ENCODE data around the gene ZSCAN1.

The ZSCAN1 gene

GRCh38 chr19:58040751-58041525 is 7.1 kb downstream of the ZSCAN1 start:
- no peak for DNase-seq (ENCODE audit: low read depth)

- DNase-seq (ENCODE audit: low read depth), result no peak
These were observed 8.9 kb downstream of the ZSCAN1 start for GRCh38 chr19:58042495-58043340.

DNA sequence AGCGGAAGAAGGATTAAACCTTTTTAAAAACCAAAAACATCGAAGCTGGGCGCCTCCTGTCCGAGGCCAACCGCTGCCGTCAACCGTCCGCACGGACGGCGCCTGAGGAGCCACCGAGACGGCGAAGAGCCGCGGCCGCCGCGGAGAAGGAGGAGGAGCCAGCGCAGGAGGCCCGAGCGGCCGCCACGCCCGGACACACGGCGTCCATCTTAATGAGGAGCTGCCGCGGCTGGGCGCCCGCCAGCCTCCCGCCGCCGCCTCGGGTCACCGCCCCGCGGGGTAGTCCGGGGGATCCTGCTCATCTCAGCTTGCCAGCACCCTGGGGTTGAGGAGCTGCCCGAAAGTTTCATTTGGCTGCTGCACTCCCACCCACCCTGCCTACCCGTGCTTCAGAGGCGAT is 10.6 kb downstream of the ZSCAN1 start:
- no peak for DNase-seq (ENCODE audit: low read depth)

DNA sequence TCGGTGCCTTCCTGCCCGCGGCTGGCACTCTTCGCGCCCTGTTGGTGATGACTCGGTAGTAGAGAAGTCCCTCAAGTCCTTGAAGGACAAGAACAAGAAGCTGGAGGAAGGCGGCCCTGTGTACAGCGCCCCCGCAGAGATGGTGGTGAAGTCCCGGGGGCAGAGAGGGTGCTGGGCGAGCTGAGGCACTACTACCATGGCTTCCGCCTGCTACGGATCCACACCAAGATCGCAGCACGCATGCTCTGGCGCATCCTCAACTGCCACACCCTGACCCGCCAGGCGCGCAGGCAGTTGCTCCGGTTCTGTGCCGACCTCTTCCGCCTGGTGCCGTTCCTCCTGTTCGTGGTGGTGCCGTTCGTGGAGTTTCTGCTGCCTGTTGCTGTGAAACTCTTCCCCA is 11.1 kb downstream of the ZSCAN1 start:
- no peak for DNase-seq (ENCODE audit: low read depth)

DNA sequence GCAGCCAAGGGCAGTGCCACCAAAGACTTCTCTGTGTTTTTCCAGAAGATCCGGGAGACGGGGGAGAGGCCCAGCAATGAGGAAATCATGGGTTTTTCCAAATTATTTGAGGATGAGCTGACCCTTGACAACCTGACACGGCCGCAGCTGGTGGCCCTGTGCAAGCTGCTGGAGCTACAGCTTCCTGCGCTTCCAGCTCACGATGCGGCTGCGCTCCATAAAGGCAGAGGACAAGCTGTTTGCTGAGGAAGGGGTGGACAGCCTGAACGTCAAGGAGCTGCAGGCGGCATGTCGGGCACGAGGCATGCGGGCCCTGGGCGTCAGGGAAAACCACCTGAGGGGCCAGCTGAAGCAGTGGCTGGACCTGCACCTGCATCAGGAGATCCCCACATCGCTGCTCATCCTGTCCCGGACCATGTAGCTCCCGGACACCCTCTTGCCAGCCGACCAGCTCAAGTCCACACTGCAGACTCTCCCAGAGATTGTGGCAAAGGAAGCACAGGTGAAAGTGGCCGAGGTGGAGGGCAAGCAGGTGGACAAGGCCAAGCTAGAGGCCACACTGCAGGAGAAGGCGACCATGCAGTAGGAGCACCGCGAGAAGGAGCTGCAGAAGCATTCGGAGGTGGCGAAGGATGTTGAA is 11.7 kb downstream of the ZSCAN1 start:
- DNase-seq (ENCODE audit: low read depth), result no peak

- no peak for DNase-seq (ENCODE audit: low read depth)
These were observed 13.0 kb downstream of the ZSCAN1 start for GRCh38 chr19:58046856-58047255.

DNA sequence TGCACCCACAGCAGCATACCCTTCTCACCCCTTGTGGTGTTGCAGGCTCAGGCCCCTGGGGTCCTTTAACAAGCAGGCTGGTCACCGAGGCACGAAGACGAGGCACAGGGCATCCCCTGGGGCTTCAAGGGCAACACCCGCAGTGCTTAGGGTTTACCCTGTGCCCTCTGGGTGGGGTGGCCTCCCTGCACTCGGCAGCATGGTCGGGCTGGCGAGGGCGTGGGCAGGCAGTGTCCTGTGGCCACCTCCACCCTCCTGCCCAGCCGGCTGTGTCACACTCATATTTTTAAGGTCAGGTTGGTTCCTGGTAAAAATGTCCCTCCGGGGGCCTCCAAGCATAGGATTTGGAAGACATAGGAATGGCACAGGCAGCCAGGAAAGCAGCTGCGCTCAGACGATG is 13.8 kb downstream of the ZSCAN1 start:
- no peak for DNase-seq (ENCODE audit: low read depth)

GRCh38 chr19:58052256-58052655 is 18.4 kb downstream of the ZSCAN1 start:
- no peak for DNase-seq (ENCODE audit: low read depth)

- no peak for DNase-seq (ENCODE audit: low read depth)
These were observed 19.8 kb downstream of the ZSCAN1 start for GRCh38 chr19:58053480-58054156.

GRCh38 chr19:58054901-58055874 is 21.4 kb downstream of the ZSCAN1 start:
- no peak for DNase-seq (ENCODE audit: low read depth)

DNA sequence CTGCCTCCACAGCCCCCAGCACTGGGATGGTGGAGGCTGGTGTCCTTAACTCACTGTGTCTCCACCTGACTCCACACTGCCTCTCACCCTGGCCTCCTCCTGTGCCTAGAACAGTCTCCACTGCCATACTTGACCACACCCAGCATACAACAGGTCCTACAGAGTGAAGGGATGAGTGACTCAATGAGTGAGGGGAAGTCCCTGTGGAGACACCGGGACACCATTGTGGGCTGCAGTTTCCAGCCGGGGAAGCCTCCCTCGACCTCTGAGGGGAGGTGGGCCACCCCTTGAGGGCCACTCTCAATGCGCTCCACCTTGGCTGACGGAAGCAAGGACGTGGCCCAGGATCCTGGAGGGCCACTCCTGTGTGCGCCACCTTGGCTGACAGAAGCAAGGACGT is 22.4 kb downstream of the ZSCAN1 start:
- no peak for DNase-seq (ENCODE audit: low read depth)

DNA sequence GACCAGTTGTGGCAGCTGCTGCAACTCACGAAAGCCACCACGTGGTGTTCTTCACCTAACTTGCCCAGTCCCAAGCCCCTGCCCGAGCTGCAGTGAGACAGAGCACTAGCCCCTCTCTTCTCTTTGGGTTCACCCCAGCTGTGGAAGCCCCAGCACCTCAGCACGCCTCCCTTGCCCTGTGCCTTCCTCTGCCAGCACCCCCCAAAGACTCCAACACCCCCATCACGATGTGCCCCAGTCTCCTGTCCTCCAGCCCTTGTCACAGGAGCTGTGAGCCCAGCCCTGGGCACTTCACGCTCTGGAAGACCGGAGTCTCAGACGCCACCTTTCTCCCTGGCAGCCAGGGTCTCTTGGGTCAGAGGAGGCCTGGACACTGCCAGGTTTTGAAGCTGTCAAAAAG is 23.0 kb downstream of the ZSCAN1 start:
- DNase-seq (ENCODE audit: low read depth), result no peak

DNA sequence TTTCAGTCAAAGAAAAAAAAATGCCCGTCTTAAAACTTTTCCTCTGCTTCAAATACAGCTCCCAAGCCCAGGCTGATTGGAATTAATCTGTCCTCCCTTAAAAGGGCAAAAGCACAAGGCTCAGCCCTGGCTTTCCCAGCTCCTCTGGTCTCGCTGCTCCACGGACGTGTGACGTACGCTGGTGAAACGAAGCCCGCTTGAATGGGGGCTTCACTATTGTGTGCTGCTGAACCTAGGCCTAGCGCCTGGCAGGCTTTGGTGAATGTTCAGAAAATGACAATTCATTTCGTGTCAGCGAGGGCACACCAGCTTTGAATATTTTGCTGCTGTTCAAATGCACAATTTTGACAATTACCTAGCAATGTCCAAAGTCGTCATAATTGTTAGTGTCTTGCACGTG is 24.6 kb downstream of the ZSCAN1 start:
- DNase-seq (ENCODE audit: low read depth), result no peak

DNA sequence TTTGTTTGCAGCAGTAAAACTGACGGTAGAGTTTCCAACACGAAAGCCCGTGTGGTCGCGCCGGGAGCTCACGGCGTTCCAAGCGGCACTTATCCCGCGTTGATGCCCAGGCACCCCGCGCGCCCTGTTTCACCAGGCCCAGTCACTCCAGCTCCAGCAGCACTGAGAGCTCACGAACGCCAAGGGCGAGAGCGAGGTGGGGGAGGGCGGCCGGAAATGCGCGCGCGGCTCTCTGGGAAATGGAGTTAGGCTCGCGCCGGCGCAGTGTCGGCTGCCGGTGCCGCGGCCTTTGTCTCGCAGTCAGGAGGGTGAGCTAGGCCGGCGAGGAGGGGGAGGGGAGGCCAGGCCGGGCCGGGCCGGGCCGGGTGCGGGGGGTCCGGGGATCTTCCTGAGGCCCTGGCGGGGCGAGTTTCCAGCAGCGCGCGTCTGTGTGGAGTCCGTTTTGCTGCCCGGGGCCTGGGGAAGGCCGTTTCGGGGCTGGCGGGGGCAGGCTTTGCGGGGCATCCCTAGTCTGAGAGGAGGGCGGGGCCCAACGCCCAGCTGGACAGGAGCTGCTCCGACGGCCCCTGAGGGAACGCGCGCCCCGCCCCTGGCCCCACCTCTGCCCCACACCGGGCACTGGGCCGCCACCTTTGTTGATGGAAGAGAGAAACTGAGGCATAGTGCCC is 25.3 kb downstream of the ZSCAN1 start, which contains the start of gene ZNF135:
Gene ZNF135 (plus strand): TSS at position 280 of the 668 bp plus-strand sequence. CDS start 721 bp downstream, outside the sequence.
- DNase-seq (ENCODE audit: low read depth), result no peak

- no peak for DNase-seq (ENCODE audit: low read depth)
These were observed 25.9 kb downstream of the ZSCAN1 start for GRCh38 chr19:58059671-58060078.

- DNase-seq (ENCODE audit: low read depth), result no peak
These were observed 26.4 kb downstream of the ZSCAN1 start for GRCh38 chr19:58060231-58060630.

- DNase-seq (ENCODE audit: low read depth), result no peak
These were observed 29.9 kb downstream of the ZSCAN1 start for GRCh38 chr19:58063712-58064111.

DNA sequence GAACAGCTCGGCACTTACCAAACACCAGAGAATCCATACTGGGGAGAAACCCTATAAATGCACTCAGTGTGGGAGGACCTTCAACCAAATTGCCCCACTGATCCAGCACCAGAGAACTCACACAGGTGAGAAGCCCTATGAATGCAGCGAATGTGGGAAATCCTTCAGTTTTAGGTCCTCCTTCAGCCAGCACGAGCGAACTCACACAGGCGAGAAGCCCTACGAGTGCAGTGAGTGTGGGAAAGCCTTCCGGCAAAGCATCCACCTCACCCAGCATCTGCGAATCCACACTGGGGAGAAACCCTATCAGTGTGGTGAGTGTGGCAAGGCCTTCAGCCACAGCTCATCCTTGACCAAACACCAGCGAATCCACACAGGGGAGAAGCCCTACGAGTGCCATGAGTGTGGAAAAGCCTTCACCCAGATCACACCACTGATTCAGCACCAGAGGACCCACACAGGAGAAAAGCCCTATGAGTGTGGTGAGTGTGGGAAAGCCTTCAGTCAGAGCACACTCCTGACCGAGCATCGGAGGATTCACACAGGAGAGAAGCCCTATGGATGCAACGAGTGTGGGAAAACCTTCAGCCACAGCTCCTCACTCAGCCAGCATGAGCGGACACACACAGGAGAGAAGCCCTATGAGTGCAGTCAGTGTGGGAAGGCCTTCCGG is 33.6 kb downstream of the ZSCAN1 start:
- no peak for DNase-seq (ENCODE audit: low read depth)

DNA sequence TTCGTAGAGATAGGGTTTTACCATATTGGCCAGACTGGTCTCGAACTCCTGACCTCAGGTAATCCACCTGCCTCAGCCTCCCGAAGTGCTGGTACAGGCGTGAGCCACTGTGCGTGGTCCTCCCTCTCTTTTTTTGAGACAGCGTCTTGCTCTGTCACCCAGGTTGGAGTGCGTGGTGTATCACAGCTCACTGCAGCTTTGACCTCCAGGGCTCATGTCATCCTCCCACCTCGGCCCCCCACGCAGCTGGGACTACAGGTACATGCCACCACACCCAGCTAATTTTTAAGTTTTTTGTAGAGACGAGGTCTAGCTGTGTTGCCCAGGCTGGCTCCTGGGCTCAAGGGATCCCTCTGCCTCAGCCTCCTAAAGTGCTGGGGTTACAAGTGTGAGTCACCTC is 46.0 kb downstream of the ZSCAN1 start:
- no peak for DNase-seq (ENCODE audit: low read depth)

- no peak for DNase-seq (ENCODE audit: low read depth)
These were observed 49.2 kb downstream of the ZSCAN1 start for GRCh38 chr19:58083021-58083420.

All from T-helper 22 cell (primary cell).